ENCODE results near the gene GTF2IRD2. TPM values are rescaled to one million over a fixed set of nuclear protein-coding genes. Genes with fewer than 3 reads are reported as not detected.
"Not testable (repeated sequence)": the region's sequence is repeated elsewhere in the genome, so short reads cannot be mapped to it uniquely, and the experiment has no call there.

GTF2IRD2 gene
- total RNA-seq, 2 donors from 2014 or later, result 1.5 to 8.6 TPM

GRCh38 chr7:74820146-74820805 is 31.1 kb downstream of the GTF2IRD2 start:
- not testable (repeated sequence) for H3K27me3 Mint-ChIP-seq; H3K4me3 Mint-ChIP-seq; H3K36me3 Mint-ChIP-seq (ENCODE audit: low read depth); H3K27ac Mint-ChIP-seq; H3K9me3 Mint-ChIP-seq; H3K4me1 Mint-ChIP-seq
- peak; percentile 94 for ATAC-seq (replicated peaks)

- ATAC-seq (replicated peaks); H3K36me3 Mint-ChIP-seq (ENCODE audit: low read depth); H3K9me3 Mint-ChIP-seq; H3K4me3 Mint-ChIP-seq; H3K27ac Mint-ChIP-seq; H3K27me3 Mint-ChIP-seq; H3K4me1 Mint-ChIP-seq: not testable (repeated sequence)
Measured at GRCh38 chr7:74815882-74816281, 35.5 kb downstream of the GTF2IRD2 start.

GRCh38 chr7:74798644-74799043 is 52.8 kb downstream of the GTF2IRD2 start:
- not testable (repeated sequence) for H3K9me3 Mint-ChIP-seq; H3K4me3 Mint-ChIP-seq; H3K27me3 Mint-ChIP-seq; H3K27ac Mint-ChIP-seq; H3K36me3 Mint-ChIP-seq (ENCODE audit: low read depth); H3K4me1 Mint-ChIP-seq
- ATAC-seq (replicated peaks), result peak; percentile 80

- H3K27ac Mint-ChIP-seq; ATAC-seq (replicated peaks); H3K27me3 Mint-ChIP-seq; H3K9me3 Mint-ChIP-seq; H3K4me3 Mint-ChIP-seq; H3K36me3 Mint-ChIP-seq (ENCODE audit: low read depth); H3K4me1 Mint-ChIP-seq: not testable (repeated sequence)
Measured at GRCh38 chr7:74797848-74798622, 53.4 kb downstream of the GTF2IRD2 start.

GRCh38 chr7:74789200-74789736 is 62.1 kb downstream of the GTF2IRD2 start:
- not testable (repeated sequence) for ATAC-seq (replicated peaks); H3K4me1 Mint-ChIP-seq; H3K4me3 Mint-ChIP-seq; H3K9me3 Mint-ChIP-seq; H3K27me3 Mint-ChIP-seq; H3K36me3 Mint-ChIP-seq (ENCODE audit: low read depth); H3K27ac Mint-ChIP-seq

- H3K27me3 Mint-ChIP-seq; H3K4me1 Mint-ChIP-seq; H3K36me3 Mint-ChIP-seq (ENCODE audit: low read depth); H3K27ac Mint-ChIP-seq; H3K9me3 Mint-ChIP-seq; H3K4me3 Mint-ChIP-seq: not testable (repeated sequence)
- ATAC-seq (replicated peaks), result peak; percentile 96
Measured at GRCh38 chr7:74788369-74789150, 62.8 kb downstream of the GTF2IRD2 start.

- not testable (repeated sequence) for ATAC-seq (replicated peaks); H3K4me1 Mint-ChIP-seq; H3K27me3 Mint-ChIP-seq; H3K4me3 Mint-ChIP-seq; H3K9me3 Mint-ChIP-seq; H3K36me3 Mint-ChIP-seq (ENCODE audit: low read depth); H3K27ac Mint-ChIP-seq
Measured at GRCh38 chr7:74783595-74783994, 67.8 kb downstream of the GTF2IRD2 start.

- ATAC-seq (replicated peaks); H3K27ac Mint-ChIP-seq; H3K4me3 Mint-ChIP-seq: not testable (repeated sequence)
Measured at GRCh38 chr7:74781746-74782145, 69.7 kb downstream of the GTF2IRD2 start.

GRCh38 chr7:74779053-74779452 is 72.4 kb downstream of the GTF2IRD2 start:
- H3K4me3 Mint-ChIP-seq; H3K4me1 Mint-ChIP-seq; H3K27ac Mint-ChIP-seq; H3K9me3 Mint-ChIP-seq; H3K36me3 Mint-ChIP-seq (ENCODE audit: low read depth); ATAC-seq (replicated peaks); H3K27me3 Mint-ChIP-seq: not testable (repeated sequence)

More at GRCh38 chr7:74781746-74782145, 69.7 kb downstream of the GTF2IRD2 start:
- not testable (repeated sequence) for H3K36me3 Mint-ChIP-seq (ENCODE audit: low read depth); H3K4me1 Mint-ChIP-seq; H3K9me3 Mint-ChIP-seq; H3K27me3 Mint-ChIP-seq

- not testable (repeated sequence) for H3K36me3 Mint-ChIP-seq (ENCODE audit: low read depth); H3K9me3 Mint-ChIP-seq; H3K27me3 Mint-ChIP-seq; H3K27ac Mint-ChIP-seq; H3K4me1 Mint-ChIP-seq; H3K4me3 Mint-ChIP-seq
- ATAC-seq (replicated peaks), result peak; percentile 94
Measured at GRCh38 chr7:74775111-74775510, 76.3 kb downstream of the GTF2IRD2 start.

GRCh38 chr7:74773760-74774750 is 77.3 kb downstream of the GTF2IRD2 start, which contains the start of gene NCF1:
Gene NCF1, plus strand, starts transcription at chr7:74774011. Its CDS starts 21 bp downstream, at chr7:74774032.
- not testable (repeated sequence) for H3K4me3 Mint-ChIP-seq; H3K27me3 Mint-ChIP-seq; H3K9me3 Mint-ChIP-seq; H3K36me3 Mint-ChIP-seq (ENCODE audit: low read depth); H3K27ac Mint-ChIP-seq; H3K4me1 Mint-ChIP-seq; ATAC-seq (replicated peaks)

GRCh38 chr7:74772093-74772492 is 79.3 kb downstream of the GTF2IRD2 start:
- H3K27ac Mint-ChIP-seq; H3K4me3 Mint-ChIP-seq; ATAC-seq (replicated peaks); H3K4me1 Mint-ChIP-seq; H3K36me3 Mint-ChIP-seq (ENCODE audit: low read depth); H3K27me3 Mint-ChIP-seq; H3K9me3 Mint-ChIP-seq: not testable (repeated sequence)

- not testable (repeated sequence) for H3K27ac Mint-ChIP-seq
Measured at GRCh38 chr7:74770062-74770461, 81.3 kb downstream of the GTF2IRD2 start.

GRCh38 chr7:74766991-74767390 is 84.4 kb downstream of the GTF2IRD2 start:
- H3K4me1 Mint-ChIP-seq; H3K4me3 Mint-ChIP-seq; H3K27me3 Mint-ChIP-seq; H3K36me3 Mint-ChIP-seq (ENCODE audit: low read depth); H3K27ac Mint-ChIP-seq; ATAC-seq (replicated peaks); H3K9me3 Mint-ChIP-seq: not testable (repeated sequence)

More at GRCh38 chr7:74770062-74770461, 81.3 kb downstream of the GTF2IRD2 start:
- not testable (repeated sequence) for ATAC-seq (replicated peaks); H3K9me3 Mint-ChIP-seq; H3K4me3 Mint-ChIP-seq; H3K4me1 Mint-ChIP-seq; H3K36me3 Mint-ChIP-seq (ENCODE audit: low read depth); H3K27me3 Mint-ChIP-seq

Data from activated T-helper 17 cell treated with anti-CD3 and anti-CD28 coated beads, Interleukin-2, amount 50 U/mL, for 72 hours (primary cell).